ENCODE measurements around the gene STK11.

DNA sequence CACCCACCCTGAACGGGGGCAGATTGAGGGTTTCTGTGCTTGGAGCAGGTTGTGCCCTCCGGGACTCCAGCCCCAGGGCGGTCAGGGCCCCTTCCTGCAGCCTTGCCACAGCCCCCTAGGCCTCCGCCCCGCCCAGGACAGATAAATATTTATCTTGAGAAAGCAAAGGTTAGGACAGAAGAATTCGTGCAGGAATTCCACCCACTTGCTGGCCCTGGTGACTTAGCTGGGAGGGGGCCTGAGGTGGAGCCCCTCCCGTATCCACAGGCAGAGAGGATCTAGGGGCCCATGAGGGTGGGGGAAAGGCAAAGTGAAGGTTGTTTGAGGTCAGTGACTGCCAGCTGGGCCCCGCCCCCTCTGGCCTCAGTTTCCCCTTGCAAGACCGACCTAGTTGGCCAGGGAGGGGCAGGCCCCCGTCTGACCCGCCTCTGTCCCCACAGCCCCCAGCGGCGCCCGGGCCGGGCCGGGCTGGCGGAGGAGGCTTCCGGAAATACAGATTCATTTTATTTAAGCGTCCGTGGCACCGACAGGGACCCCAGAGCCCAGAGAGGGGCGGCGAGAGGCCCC is 48.0 kb downstream of the STK11 start:
- TF ChIP-seq, protein P1, sequence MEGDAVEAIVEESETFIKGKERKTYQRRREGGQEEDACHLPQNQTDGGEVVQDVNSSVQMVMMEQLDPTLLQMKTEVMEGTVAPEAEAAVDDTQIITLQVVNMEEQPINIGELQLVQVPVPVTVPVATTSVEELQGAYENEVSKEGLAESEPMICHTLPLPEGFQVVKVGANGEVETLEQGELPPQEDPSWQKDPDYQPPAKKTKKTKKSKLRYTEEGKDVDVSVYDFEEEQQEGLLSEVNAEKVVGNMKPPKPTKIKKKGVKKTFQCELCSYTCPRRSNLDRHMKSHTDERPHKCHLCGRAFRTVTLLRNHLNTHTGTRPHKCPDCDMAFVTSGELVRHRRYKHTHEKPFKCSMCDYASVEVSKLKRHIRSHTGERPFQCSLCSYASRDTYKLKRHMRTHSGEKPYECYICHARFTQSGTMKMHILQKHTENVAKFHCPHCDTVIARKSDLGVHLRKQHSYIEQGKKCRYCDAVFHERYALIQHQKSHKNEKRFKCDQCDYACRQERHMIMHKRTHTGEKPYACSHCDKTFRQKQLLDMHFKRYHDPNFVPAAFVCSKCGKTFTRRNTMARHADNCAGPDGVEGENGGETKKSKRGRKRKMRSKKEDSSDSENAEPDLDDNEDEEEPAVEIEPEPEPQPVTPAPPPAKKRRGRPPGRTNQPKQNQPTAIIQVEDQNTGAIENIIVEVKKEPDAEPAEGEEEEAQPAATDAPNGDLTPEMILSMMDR (IDR thresholded peaks at IDR 0.05; ENCODE audit: poor library complexity, severe bottlenecking) = no peak
- no peak for TF ChIP-seq TAF1 (IDR thresholded peaks at IDR 0.05; ENCODE audit: low read depth)

Data from neural cell (in vitro differentiated cells).